Esophagus squamous epithelium (tissue), 5 donors: ENCODE results near the gene HELZ. TPM values are rescaled to one million over a fixed set of nuclear protein-coding genes. Genes with fewer than 3 reads are reported as not detected.

Source experiments
- DNase-seq: peaks from one replicate; lab custom pipeline; 2025; lab: John Stamatoyannopoulos, UW
- H3K27ac ChIP-seq, 4 donors: fragments of 200-600 bp; sonication (generic); one replicate each; pipeline ENCODE4 v1.5.1; 2016 to 2019; ENCODE audit warnings: mild to moderate bottlenecking in 1 of 4
- H3K27me3 ChIP-seq, 4 donors: fragments of 200-600 bp; sonication (generic); 1 replicate in 3 of 4; 2 replicates in 1 of 4; pipeline versions ENCODE4 v1.5.1 to v1.6.0; 2017 to 2021; ENCODE audit warnings: antibody characterized with exemption in 1 of 4
- H3K36me3 ChIP-seq, 3 donors: fragments of 200-600 bp; sonication (generic); one replicate each; pipeline ENCODE4 v1.5.1; 2016 to 2019
- H3K4me1 ChIP-seq, 3 donors: fragments of 200-600 bp; sonication (generic); one replicate each; pipeline ENCODE4 v1.5.1; 2017 to 2019
- H3K4me3 ChIP-seq, 4 donors: fragments of 200-600 bp; sonication (generic); 1 replicate in 3 of 4; 2 replicates in 1 of 4; pipeline ENCODE4 v1.5.1; 2016 to 2019; ENCODE audit warnings: mild to moderate bottlenecking in 2 of 4, moderate library complexity in 1 of 4
- H3K9me3 ChIP-seq, 3 donors: fragments of 200-600 bp; sonication (generic); one replicate each; pipeline ENCODE4 v1.5.1; 2016 to 2019
- CTCF ChIP-seq, 6 experiments: fragments of 450-650 bp in 4 of 6; fragments of 200-600 bp in 2 of 6; sonication (generic) in 2 of 6; IDR thresholded peaks; one replicate each; pipeline ENCODE4 v1.5.1; 2016 to 2019; ENCODE audit warnings: antibody characterized with exemption in 6 of 6, mild to moderate bottlenecking in 4 of 6, moderate library complexity in 4 of 6
- POLR2A ChIP-seq, 4 donors: fragments of 450-650 bp; IDR thresholded peaks; one replicate each; pipeline ENCODE4 v1.6.1; 2017; ENCODE audit warnings: antibody characterized with exemption in 4 of 4, mild to moderate bottlenecking in 4 of 4, moderate library complexity in 3 of 4
- WGBS, 2 donors: methylation state at CpG; one replicate each; pipeline ENCODE4 v1.1.5; 2018; 5-methylcytosine and 5-hydroxymethylcytosine counted together
- intact Hi-C: fragments of 100-400 bp; cut with DNase I; formaldehyde crosslinking; loops from one replicate; pipeline ENCODE4 v1.15.0; 2022
- total RNA-seq, 4 donors: library from RNA; depleted of rRNA; stranded (reverse); fragments of >200 nt; gene quantifications; one replicate each; pipeline ENCODE4 v1.1.0, GENCODE V29; 2016
- donor health status: DM: yes; HTN: yes; CAD: no.

HELZ gene
- total RNA-seq, 4 donors from 2014 or later = 11.4 to 42.5 (median 26.8) TPM

GRCh38 chr17:67270416-67270815 is 25.4 kb upstream of the HELZ start:
- no peaks in the 10 kb centered on the region for H3K36me3 ChIP-seq
- no peak overlapping the region for H3K4me3 ChIP-seq
- H3K27me3 ChIP-seq = peaks cover 0 to 9% (median 0%) of the 10 kb centered on the region in 4 donors
- DNase-seq = no peak
- H3K27ac ChIP-seq = no peak overlapping the region
- H3K9me3 ChIP-seq = no peaks in the 10 kb centered on the region
- 75 to 77% methylated on average over 6 of the region's 6 CpGs for WGBS, 2 donors
- intact Hi-C loops = no loop called here
- TF ChIP-seq POLR2A (IDR thresholded peaks at IDR 0.05) = no peak
- TF ChIP-seq CTCF (IDR thresholded peaks at IDR 0.05) = no peak
- H3K4me1 ChIP-seq = no peaks in the 10 kb centered on the region

- Histone ChIP-seq H3K27me3 (peaks cover 0 to 9% (median 0%) of the 10 kb centered on the region in 4 donors), H3K36me3 (no peaks in the 10 kb centered on the region), H3K9me3 (no peaks in the 10 kb centered on the region), H3K4me1 (no peaks in the 10 kb centered on the region), H3K27ac (no peak overlapping the region), H3K4me3 (no peak overlapping the region)
- 91% methylated on average over 6 to 7 of the region's 7 CpGs for WGBS, 2 donors
- DNase-seq = no peak
- intact Hi-C loops = no loop called here
- TF ChIP-seq CTCF (IDR thresholded peaks at IDR 0.05) (no peak), POLR2A (IDR thresholded peaks at IDR 0.05) (no peak)
Observed at GRCh38 chr17:67266496-67266895, 21.5 kb upstream of the HELZ start.

- WGBS, 2 donors = 79 to 90% methylated on average over 4 of the region's 4 CpGs
- Histone ChIP-seq H3K27ac (no peak overlapping the region), H3K27me3 (peaks cover 0 to 2% (median 0%) of the 10 kb centered on the region in 4 donors), H3K4me1 (no peaks in the 10 kb centered on the region), H3K36me3 (no peaks in the 10 kb centered on the region), H3K9me3 (no peaks in the 10 kb centered on the region), H3K4me3 (no peak overlapping the region)
- TF ChIP-seq CTCF (IDR thresholded peaks at IDR 0.05) = no peak
- no peak for TF ChIP-seq POLR2A (IDR thresholded peaks at IDR 0.05)
- DNase-seq = no peak
- intact Hi-C loops = no loop called here
Observed at GRCh38 chr17:67265436-67266019, 20.5 kb upstream of the HELZ start.

- H3K9me3 ChIP-seq = no peaks in the 10 kb centered on the region
- 81% methylated on average over 7 of the region's 7 CpGs for WGBS, 2 donors
- no peaks in the 10 kb centered on the region for H3K36me3 ChIP-seq
- intact Hi-C loops = no loop called here
- peaks cover 3 to 21% (median 7%) of the 10 kb centered on the region in 3 donors for H3K4me1 ChIP-seq
- TF ChIP-seq POLR2A (IDR thresholded peaks at IDR 0.05) (no peak), CTCF (IDR thresholded peaks at IDR 0.05) (no peak)
- H3K27ac ChIP-seq = no peak overlapping the region
- H3K27me3 ChIP-seq = no peaks in the 10 kb centered on the region
- no peak overlapping the region for H3K4me3 ChIP-seq
- no peak for DNase-seq
Observed at GRCh38 chr17:67262435-67263117, 17.6 kb upstream of the HELZ start.
